ENCODE data around the gene SLC39A11. TPM values are rescaled to one million over a fixed set of nuclear protein-coding genes. Genes with fewer than 3 reads are reported as not detected.

The SLC39A11 gene
- polyA plus RNA-seq, 3 donors = 16.6 to 27.9 (median 26.6) TPM

GRCh38 chr17:72733619-72734282 is 358.7 kb downstream of the SLC39A11 start:
- Histone ChIP-seq H3K27ac (ENCODE audit: low read depth in 1 of 2, low read length in 2 of 2) (no peak overlapping the region), H3K79me2 (ENCODE audit: insufficient read depth, low read length) (no peaks in the 10 kb centered on the region), H3K9ac (ENCODE audit: insufficient read depth, low read length, poor library complexity, severe bottlenecking) (no peak overlapping the region), H2AFZ (ENCODE audit: insufficient read depth, low read depth, low read length, poor library complexity, severe bottlenecking) (no peak overlapping the region), H3K9me3 (replicated peaks in 1 of 2; ENCODE audit: control insufficient read depth in 1 of 2, insufficient read depth in 1 of 2, low read length in 2 of 2) (no peaks in the 10 kb centered on the region), H3K4me2 (replicated peaks; ENCODE audit: extremely low read depth, low read length, poor library complexity, severe bottlenecking) (no peak overlapping the region), H3K36me3 (replicated peaks in 1 of 2; ENCODE audit: control insufficient read depth in 1 of 2, insufficient read depth in 2 of 2, low read length in 2 of 2) (peaks cover 41 to 54% of the 10 kb centered on the region in 2 donors), H3K27me3 (ENCODE audit: control insufficient read depth in 2 of 2, insufficient read depth in 2 of 2, low read length in 2 of 2) (no peaks in the 10 kb centered on the region), H4K20me1 (ENCODE audit: insufficient read depth, low read length) (no peaks in the 10 kb centered on the region), H3K4me3 (replicated peaks in 1 of 3; ENCODE audit: low read depth in 2 of 3, low read length in 3 of 3) (no peak overlapping the region), H3K4me1 (ENCODE audit: control insufficient read depth in 1 of 2, insufficient read depth in 2 of 2, low read length in 2 of 2) (no peaks in the 10 kb centered on the region)
- Mint-ChIP-seq H3K36me3 (peaks cover 48 to 57% of the 10 kb centered on the region in 2 donors), H3K4me1 (peaks cover 2% of the 10 kb centered on the region), H3K9me3 (peaks cover 0 to 2% (median 0%) of the 10 kb centered on the region in 7 donors), H3K27ac (no peak overlapping the region), H3K4me3 (no peak overlapping the region), H3K27me3 (ENCODE audit: low read depth in 3 of 3) (no peaks in the 10 kb centered on the region)
- DNase-seq = no peak
- 87% methylated on average over 3 of the region's 3 CpGs for WGBS (ENCODE audit: insufficient coverage)
- intact Hi-C loops (cut with micrococcal nuclease) = no loop called here
- TF ChIP-seq CTCF (IDR thresholded peaks at IDR 0.05) = no peak

- intact Hi-C loops (cut with micrococcal nuclease) = no loop called here
- Histone ChIP-seq H2AFZ (ENCODE audit: insufficient read depth, low read depth, low read length, poor library complexity, severe bottlenecking) (no peak overlapping the region), H4K20me1 (ENCODE audit: insufficient read depth, low read length) (no peaks in the 10 kb centered on the region), H3K27me3 (ENCODE audit: control insufficient read depth in 2 of 2, insufficient read depth in 2 of 2, low read length in 2 of 2) (no peaks in the 10 kb centered on the region), H3K9me3 (replicated peaks in 1 of 2; ENCODE audit: control insufficient read depth in 1 of 2, insufficient read depth in 1 of 2, low read length in 2 of 2) (no peaks in the 10 kb centered on the region), H3K36me3 (replicated peaks in 1 of 2; ENCODE audit: control insufficient read depth in 1 of 2, insufficient read depth in 2 of 2, low read length in 2 of 2) (peaks cover 35 to 47% of the 10 kb centered on the region in 2 donors), H3K79me2 (ENCODE audit: insufficient read depth, low read length) (no peaks in the 10 kb centered on the region), H3K9ac (ENCODE audit: insufficient read depth, low read length, poor library complexity, severe bottlenecking) (no peak overlapping the region), H3K4me1 (ENCODE audit: control insufficient read depth in 1 of 2, insufficient read depth in 2 of 2, low read length in 2 of 2) (no peaks in the 10 kb centered on the region), H3K4me3 (replicated peaks in 1 of 3; ENCODE audit: low read depth in 2 of 3, low read length in 3 of 3) (no peak overlapping the region), H3K27ac (ENCODE audit: low read depth in 1 of 2, low read length in 2 of 2) (no peak overlapping the region), H3K4me2 (replicated peaks; ENCODE audit: extremely low read depth, low read length, poor library complexity, severe bottlenecking) (no peak overlapping the region)
- peaks cover 41 to 52% of the 10 kb centered on the region in 2 donors for H3K36me3 Mint-ChIP-seq
- H3K4me3 Mint-ChIP-seq = no peak overlapping the region
- WGBS (ENCODE audit: insufficient coverage) = 91% methylated on average over 3 of the region's 8 CpGs
- TF ChIP-seq CTCF (IDR thresholded peaks at IDR 0.05) = no peak
- no peak for DNase-seq
- no peaks in the 10 kb centered on the region for H3K27me3 Mint-ChIP-seq (ENCODE audit: low read depth in 3 of 3)
- no peak overlapping the region for H3K27ac Mint-ChIP-seq
- peaks cover 0 to 2% (median 0%) of the 10 kb centered on the region in 7 donors for H3K9me3 Mint-ChIP-seq
- peaks cover 3% of the 10 kb centered on the region for H3K4me1 Mint-ChIP-seq
Observed at GRCh38 chr17:72732893-72733618, 359.4 kb downstream of the SLC39A11 start.
